A673 (cell line): ENCODE data around the gene NLRP5.

Experiments
- EZH2 ChIP-seq: fragments of 200-600 bp; sonication (generic); IDR thresholded peaks from 2 replicates; pipeline ENCODE4 v1.6.1; 2017; ENCODE audit warnings: borderline replicate concordance, low read depth, mild to moderate bottlenecking, mixed read lengths, antibody characterized with exemption, low read length; ENCODE audit not compliant: poor library complexity, severe bottlenecking
- TF ChIP-seq, protein P1 (sequence below): fragments of 300-800, 200-600 bp; sonication (generic); conservative IDR thresholded peaks from 2 replicates; pipeline ENCODE4 v1.5.1; 2017; ENCODE audit warnings: low read depth, mild to moderate bottlenecking, antibody characterized with exemption, low read length, moderate library complexity, mixed read lengths

DNA sequence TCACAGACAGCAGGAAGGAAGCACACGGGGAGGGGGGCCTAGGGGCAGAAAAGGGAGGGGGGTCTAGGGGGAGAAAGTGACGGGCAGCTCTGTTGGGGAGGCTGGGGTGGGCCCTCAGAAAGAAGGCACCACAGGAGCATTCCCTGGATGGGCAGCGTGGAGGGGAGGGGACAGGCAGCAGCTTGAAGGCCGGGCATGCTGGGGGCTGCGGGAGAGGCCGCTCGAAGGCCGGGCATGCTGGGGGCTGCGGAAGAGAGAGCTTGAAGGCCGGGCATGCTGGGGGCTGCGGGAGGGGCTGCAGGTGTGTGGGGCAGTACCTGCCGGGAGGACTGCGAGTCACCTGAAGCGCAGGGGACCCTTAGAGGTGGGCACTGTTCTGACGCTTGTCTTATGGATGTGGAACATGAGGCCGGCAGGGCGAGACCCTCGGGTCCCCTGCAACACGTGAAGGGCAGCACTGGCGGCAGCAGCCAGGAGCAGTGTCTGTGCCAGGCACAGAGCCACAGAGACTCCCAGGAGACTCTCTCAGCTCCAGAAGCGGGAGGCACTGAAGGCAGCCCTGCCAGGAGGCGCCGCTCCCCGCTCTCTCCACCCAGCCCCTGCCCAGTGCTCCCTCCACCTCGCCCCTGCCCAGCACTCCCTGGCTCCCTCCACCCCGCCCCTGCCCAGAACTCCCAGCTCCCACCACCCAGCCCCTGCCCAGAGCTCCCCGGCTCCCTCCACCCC is 121.2 kb downstream of the NLRP5 start:
- TF ChIP-seq, protein P1, sequence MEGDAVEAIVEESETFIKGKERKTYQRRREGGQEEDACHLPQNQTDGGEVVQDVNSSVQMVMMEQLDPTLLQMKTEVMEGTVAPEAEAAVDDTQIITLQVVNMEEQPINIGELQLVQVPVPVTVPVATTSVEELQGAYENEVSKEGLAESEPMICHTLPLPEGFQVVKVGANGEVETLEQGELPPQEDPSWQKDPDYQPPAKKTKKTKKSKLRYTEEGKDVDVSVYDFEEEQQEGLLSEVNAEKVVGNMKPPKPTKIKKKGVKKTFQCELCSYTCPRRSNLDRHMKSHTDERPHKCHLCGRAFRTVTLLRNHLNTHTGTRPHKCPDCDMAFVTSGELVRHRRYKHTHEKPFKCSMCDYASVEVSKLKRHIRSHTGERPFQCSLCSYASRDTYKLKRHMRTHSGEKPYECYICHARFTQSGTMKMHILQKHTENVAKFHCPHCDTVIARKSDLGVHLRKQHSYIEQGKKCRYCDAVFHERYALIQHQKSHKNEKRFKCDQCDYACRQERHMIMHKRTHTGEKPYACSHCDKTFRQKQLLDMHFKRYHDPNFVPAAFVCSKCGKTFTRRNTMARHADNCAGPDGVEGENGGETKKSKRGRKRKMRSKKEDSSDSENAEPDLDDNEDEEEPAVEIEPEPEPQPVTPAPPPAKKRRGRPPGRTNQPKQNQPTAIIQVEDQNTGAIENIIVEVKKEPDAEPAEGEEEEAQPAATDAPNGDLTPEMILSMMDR = no peak
- TF ChIP-seq EZH2 = no peak
